Transverse colon (tissue), 4 donors: ENCODE data around the gene TBCEL. TPM values are rescaled to one million over a fixed set of nuclear protein-coding genes. Genes with fewer than 3 reads are reported as not detected.
A peak's percentile ranks its signal among the peaks of the same experiment; 100 is the strongest.
"Not testable (repeated sequence)": the region's sequence is repeated elsewhere in the genome, so short reads cannot be mapped to it uniquely, and the experiment has no call there.

Experiments
- DNase-seq: peaks from one replicate; pipeline ENCODE4 v3.0.0-alpha.2; 2019
- H3K27ac ChIP-seq, 4 donors: fragments of 200-600 bp; sonication (generic); 2 replicates each; pipeline ENCODE4 v1.5.1; 2016 to 2018; ENCODE audit warnings: inconsistent platforms in 4 of 4
- H3K27me3 ChIP-seq: fragments of 200-600 bp; sonication (generic); 2 replicates; pipeline ENCODE4 v1.5.1; 2017; ENCODE audit warnings: inconsistent platforms
- H3K36me3 ChIP-seq, 4 donors: fragments of 200-600 bp; sonication (generic); 2 replicates each; pipeline ENCODE4 v1.5.1; 2017 to 2019; ENCODE audit warnings: inconsistent platforms in 4 of 4
- H3K4me1 ChIP-seq, 4 donors: fragments of 200-600 bp; sonication (generic); 2 replicates each; pipeline ENCODE4 v1.5.1; 2017 to 2020; ENCODE audit warnings: inconsistent platforms in 4 of 4
- H3K4me3 ChIP-seq, 4 donors: fragments of 200-600 bp; sonication (generic); 1 replicate in 1 of 4; 2 replicates in 3 of 4; pipeline versions ENCODE4 v1.5.1 to v1.6.1; 2017 to 2019; ENCODE audit warnings: inconsistent platforms in 4 of 4
- H3K9me3 ChIP-seq, 2 donors: fragments of 200-600 bp; sonication (generic); 2 replicates each; pipeline ENCODE4 v1.5.1; 2017 to 2019; ENCODE audit warnings: inconsistent platforms in 2 of 2
- EP300 ChIP-seq: sonication (generic); formaldehyde crosslinking; IDR thresholded peaks from one replicate; pipeline ENCODE4 v1.6.1; 2017; ENCODE audit warnings: antibody characterized with exemption, low read depth
- POLR2A ChIP-seq: fragments of 450-650 bp; IDR thresholded peaks from one replicate; pipeline ENCODE4 v1.6.1; 2016; ENCODE audit warnings: antibody characterized with exemption, mild to moderate bottlenecking, moderate library complexity
- POLR2AphosphoS5 ChIP-seq, 3 donors: sonication (generic); formaldehyde crosslinking; IDR thresholded peaks; one replicate each; pipeline ENCODE4 v1.6.1; 2016; ENCODE audit warnings: antibody characterized with exemption in 3 of 3
- WGBS, 2 donors: methylation state at CpG; one replicate each; pipeline ENCODE4 v1.1.5; 2018; ENCODE audit warnings: low coverage in 1 of 2; 5-methylcytosine and 5-hydroxymethylcytosine counted together
- in situ Hi-C, 4 donors: fragments of 200-750 bp; cut with MboI; loops; one replicate each; pipeline versions ENCODE4 v1.15.0 to v1.15.1; 2017; ENCODE audit warnings: low sequenced_read_pairs in 3 of 4, low pct_ligation_motif_present in 1 of 4, low pct_unique_long_range_greater_than_20kb in 1 of 4
- intact Hi-C: fragments of 100-400 bp; cut with DNase I; formaldehyde crosslinking; loops from one replicate; pipeline ENCODE4 v1.15.1; 2023; ENCODE audit warnings: low total_unique reads
- total RNA-seq, 4 donors: library from RNA; depleted of rRNA; stranded (reverse); fragments of >200 nt; gene quantifications; one replicate each; pipeline ENCODE4 v1.1.0, GENCODE V29; 2016
- TF ChIP-seq, protein P1 (sequence below), 5 experiments: fragments of 200-600 bp in 3 of 5; fragments of 450-650 bp in 2 of 5; sonication (generic) in 3 of 5; IDR thresholded peaks; 1 replicate in 2 of 5; 2 replicates in 3 of 5; pipeline ENCODE4 v1.5.1; 2016 to 2017; ENCODE audit warnings: antibody characterized with exemption in 5 of 5, inconsistent platforms in 3 of 5, mild to moderate bottlenecking in 2 of 5, moderate library complexity in 1 of 5

TBCEL gene
- total RNA-seq, 4 donors from 2014 or later: 7.2 to 16.5 (median 10.5) TPM

DNA sequence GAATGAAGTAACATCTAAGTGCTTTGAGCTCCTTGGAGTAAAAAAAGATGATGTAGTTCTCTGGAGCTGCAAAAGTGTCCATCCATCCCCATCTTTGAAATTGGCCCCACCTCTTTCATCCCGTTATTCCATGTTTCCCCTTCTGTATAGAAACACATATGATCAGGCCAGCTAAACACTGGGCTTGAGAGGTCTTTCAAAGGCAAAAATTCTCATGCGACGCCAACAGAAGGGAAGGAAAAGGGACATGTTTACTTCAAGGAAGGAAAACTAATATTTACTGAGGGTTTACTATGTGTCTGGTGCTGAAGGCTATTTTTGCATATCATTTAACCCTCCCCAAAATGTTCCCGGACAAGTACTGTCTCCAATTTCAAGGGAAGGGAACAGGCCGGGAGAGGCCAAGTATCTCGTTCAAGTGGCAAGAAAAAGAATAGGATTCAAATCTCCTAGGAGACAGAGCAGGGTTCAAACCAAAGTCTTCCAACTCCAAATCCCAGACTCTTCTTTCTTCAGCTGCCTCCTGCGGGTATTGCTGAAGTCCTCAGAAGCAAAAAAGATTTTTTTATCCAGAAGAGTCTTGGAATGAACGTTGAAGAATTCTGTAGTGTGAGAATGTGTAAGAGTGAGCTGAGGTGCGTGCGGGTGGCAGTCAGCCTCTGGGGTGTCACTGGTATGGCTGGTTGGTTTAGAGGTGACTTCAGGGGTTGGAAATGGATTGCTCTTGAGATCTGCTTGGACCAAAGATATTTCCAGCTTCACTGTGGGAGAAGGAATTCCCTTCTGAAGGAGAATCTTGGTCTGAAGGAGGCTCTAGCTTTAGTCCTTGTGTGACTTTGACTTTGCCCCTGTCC is 87.2 kb downstream of the TBCEL start:
- in situ Hi-C loops: loop anchor here in 2 of 4 donors (25.0 kb wide), 2 partner anchors 174 to 599 kb away; partner anchors contain the start of gene GRIK4 (in 1 of the 2)
- intact Hi-C loops: no loop called here

DNA sequence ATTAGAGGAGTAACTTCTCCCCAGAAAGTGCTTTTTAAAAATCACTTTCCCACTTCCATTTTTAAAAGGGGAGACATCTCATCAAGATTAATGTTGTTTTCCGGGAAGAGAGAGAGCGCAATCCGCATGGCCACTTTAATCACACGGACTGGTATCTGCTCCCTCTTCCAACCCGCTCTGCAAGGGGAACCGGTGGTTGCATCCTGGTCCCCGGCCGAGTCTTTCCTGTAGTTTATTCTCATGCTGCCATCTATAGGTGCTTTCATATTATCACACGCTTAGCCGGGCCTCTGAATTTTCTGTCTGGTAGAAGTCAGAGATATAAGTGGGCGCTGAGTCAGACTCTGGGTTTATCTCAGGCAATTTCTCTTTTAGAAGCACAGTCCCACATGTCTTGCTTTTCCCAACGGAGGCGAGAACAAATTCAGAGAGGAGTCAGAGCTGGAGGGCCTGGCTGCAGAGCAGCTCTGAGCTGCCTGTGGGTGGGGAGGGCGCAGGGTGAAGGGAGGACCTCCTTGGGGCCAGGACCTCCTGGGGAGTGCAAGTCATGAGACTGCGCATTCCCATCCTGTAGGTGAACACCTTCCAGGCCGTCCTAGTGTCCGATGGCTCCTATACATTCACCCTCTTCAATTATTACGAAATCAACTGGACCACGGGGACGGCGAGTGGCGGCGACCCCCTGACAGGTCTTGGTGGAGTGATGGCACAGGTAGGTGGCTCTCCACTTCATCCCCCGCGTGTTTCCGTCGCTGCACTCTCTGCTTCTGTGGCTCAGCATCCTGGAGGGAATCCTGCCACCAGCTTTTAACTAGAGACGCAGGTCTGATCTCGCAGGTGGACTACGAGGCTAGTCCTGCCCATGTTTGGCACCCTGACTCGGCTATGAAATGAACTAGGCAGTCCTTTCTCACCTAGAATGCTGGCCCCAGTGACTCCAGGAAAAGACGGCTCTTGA is 88.9 kb downstream of the TBCEL start:
- Histone ChIP-seq H3K4me1 (no peaks in the 10 kb centered on the region), H3K36me3 (no peaks in the 10 kb centered on the region), H3K27ac (no peak overlapping the region), H3K9me3 (no peaks in the 10 kb centered on the region), H3K27me3 (no peaks in the 10 kb centered on the region), H3K4me3 (no peak overlapping the region)
- in situ Hi-C loops (loop anchor here in 2 of 4 donors (25.0 kb wide), 2 partner anchors 175 to 600 kb away; partner anchors contain the start of gene GRIK4 (in 1 of the 2)), intact Hi-C loops (no loop called here)
- 50 to 53% methylated on average over 2 to 32 of the region's 32 CpGs for WGBS, 2 donors
- DNase-seq: peak; percentile 49
- no peak for TF ChIP-seq EP300
- TF ChIP-seq, protein P1, sequence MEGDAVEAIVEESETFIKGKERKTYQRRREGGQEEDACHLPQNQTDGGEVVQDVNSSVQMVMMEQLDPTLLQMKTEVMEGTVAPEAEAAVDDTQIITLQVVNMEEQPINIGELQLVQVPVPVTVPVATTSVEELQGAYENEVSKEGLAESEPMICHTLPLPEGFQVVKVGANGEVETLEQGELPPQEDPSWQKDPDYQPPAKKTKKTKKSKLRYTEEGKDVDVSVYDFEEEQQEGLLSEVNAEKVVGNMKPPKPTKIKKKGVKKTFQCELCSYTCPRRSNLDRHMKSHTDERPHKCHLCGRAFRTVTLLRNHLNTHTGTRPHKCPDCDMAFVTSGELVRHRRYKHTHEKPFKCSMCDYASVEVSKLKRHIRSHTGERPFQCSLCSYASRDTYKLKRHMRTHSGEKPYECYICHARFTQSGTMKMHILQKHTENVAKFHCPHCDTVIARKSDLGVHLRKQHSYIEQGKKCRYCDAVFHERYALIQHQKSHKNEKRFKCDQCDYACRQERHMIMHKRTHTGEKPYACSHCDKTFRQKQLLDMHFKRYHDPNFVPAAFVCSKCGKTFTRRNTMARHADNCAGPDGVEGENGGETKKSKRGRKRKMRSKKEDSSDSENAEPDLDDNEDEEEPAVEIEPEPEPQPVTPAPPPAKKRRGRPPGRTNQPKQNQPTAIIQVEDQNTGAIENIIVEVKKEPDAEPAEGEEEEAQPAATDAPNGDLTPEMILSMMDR (IDR thresholded peaks at IDR 0.05): peak; percentile 49 to 56 (median 54)

More for the DNA sequence above, 87.2 kb downstream of the TBCEL start:
- DNase-seq: no peak
- H3K4me1 ChIP-seq: no peaks in the 10 kb centered on the region
- no peaks in the 10 kb centered on the region for H3K27me3 ChIP-seq
- H3K27ac ChIP-seq: no peak overlapping the region
- H3K9me3 ChIP-seq: no peaks in the 10 kb centered on the region
- WGBS, 2 donors: 78 to 83% methylated on average over 8 to 10 of the region's 10 CpGs
- H3K36me3 ChIP-seq: no peaks in the 10 kb centered on the region
- TF ChIP-seq EP300 (no peak), POLR2A (no peak), POLR2AphosphoS5 (IDR thresholded peaks at IDR 0.05) (no peak)
- TF ChIP-seq, protein P1 (IDR thresholded peaks at IDR 0.05): no peak
- no peak overlapping the region for H3K4me3 ChIP-seq

DNA sequence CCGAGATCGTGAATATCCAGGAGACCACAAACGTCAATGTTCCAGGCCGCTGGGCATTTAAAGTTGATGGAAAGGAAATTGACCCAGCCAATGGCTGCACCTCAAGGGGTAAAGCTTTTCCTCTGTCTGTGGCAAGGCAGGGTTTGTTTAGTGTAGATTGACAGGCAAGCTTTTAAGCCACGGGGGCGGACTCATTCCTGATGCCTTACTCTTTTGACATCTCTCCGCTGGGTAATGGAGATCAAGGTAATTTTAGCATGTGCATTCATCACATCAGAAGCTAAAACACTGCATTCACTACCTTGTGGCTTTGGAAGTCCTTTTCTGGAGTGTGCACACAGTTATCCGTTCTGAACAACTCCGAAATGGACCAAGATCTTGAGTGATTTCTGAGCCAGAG is 89.7 kb downstream of the TBCEL start:
- intact Hi-C loops: no loop called here
- Histone ChIP-seq H3K27ac (no peak overlapping the region), H3K27me3 (no peaks in the 10 kb centered on the region), H3K36me3 (no peaks in the 10 kb centered on the region), H3K4me3 (no peak overlapping the region), H3K4me1 (no peaks in the 10 kb centered on the region), H3K9me3 (no peaks in the 10 kb centered on the region)
- no peak for DNase-seq
- in situ Hi-C loops: loop anchor here in 2 of 4 donors (25.0 kb wide), 2 partner anchors 176 to 601 kb away; partner anchors contain the start of gene GRIK4 (in 1 of the 2)
- WGBS, 2 donors: 71 to 82% methylated on average over 4 to 9 of the region's 9 CpGs
- TF ChIP-seq POLR2AphosphoS5 (IDR thresholded peaks at IDR 0.05): no peak
- no peak for TF ChIP-seq POLR2A
- TF ChIP-seq, protein P1 (IDR thresholded peaks at IDR 0.05): no peak
- no peak for TF ChIP-seq EP300

DNA sequence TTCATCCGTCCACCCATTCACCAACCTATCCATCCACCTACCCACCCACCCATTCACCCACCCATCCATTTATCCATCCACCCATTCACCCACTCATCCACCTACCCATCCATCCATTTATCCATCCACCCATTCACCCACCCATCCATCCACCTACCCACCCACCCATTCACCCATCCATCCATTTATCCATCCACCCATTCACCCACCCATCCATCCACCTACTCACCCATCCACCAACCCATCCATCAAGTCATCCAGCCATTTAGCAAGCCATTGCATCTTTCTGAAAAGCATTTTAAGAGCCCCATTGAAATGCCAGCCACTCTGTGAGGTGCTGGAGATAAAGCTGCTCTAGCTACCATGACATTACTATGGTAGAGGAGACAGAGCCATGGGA is 91.1 kb downstream of the TBCEL start:
- in situ Hi-C loops: loop anchor here in 2 of 4 donors (25.0 kb wide), 2 partner anchors 178 to 603 kb away; partner anchors contain the start of gene GRIK4 (in 1 of the 2)
- intact Hi-C loops, H3K27me3 ChIP-seq, H3K9me3 ChIP-seq, H3K36me3 ChIP-seq, H3K4me1 ChIP-seq, H3K27ac ChIP-seq, DNase-seq, H3K4me3 ChIP-seq: not testable (repeated sequence)
- 89% methylated on average over 1 of the region's 1 CpG; no CpG with 5 or more reads in 1 of the 2 donors for WGBS, 2 donors
